Stomach (tissue), 9 donors: ENCODE results near the gene PITRM1. TPM values are rescaled to one million over a fixed set of nuclear protein-coding genes. Genes with fewer than 3 reads are reported as not detected.
A peak's percentile ranks its signal among the peaks of the same experiment; 100 is the strongest.

Experiments
- DNase-seq, 2 donors: peaks; one replicate each; pipeline versions ENCODE4 v3.0.0 to v3.0.0-alpha.2; 2013 to 2019
- H3K27ac ChIP-seq, 5 donors: fragments of 200-600 bp in 4 of 5; sonication (generic) in 4 of 5; one replicate each; pipeline ENCODE4 v1.5.1; 2013 to 2019; ENCODE audit warnings: mild to moderate bottlenecking in 1 of 5, moderate library complexity in 1 of 5
- H3K27me3 ChIP-seq, 3 donors: fragments of 200-600 bp; sonication (generic); one replicate each; pipeline ENCODE4 v1.5.1; 2017 to 2019; ENCODE audit warnings: mixed run types in 1 of 3
- H3K36me3 ChIP-seq, 4 donors: fragments of 200-600 bp; sonication (generic); 1 replicate in 3 of 4; 2 replicates in 1 of 4; pipeline ENCODE4 v1.5.1; 2016 to 2019
- H3K4me1 ChIP-seq, 4 donors: fragments of 200-600 bp; sonication (generic); one replicate each; pipeline ENCODE4 v1.5.1; 2016 to 2019
- H3K4me3 ChIP-seq, 4 donors: fragments of 200-600 bp; sonication (generic) in 3 of 4; one replicate each; pipeline ENCODE4 v1.5.1; 2016 to 2019; ENCODE audit warnings: mild to moderate bottlenecking in 1 of 4
- H3K9me3 ChIP-seq, 4 donors: fragments of 200-600 bp; sonication (generic); one replicate each; pipeline ENCODE4 v1.5.1; 2016 to 2019
- EP300 ChIP-seq: sonication (generic); formaldehyde crosslinking; IDR thresholded peaks from one replicate; pipeline ENCODE4 v1.6.1; 2017; ENCODE audit warnings: antibody characterized with exemption
- POLR2A ChIP-seq, 4 donors: fragments of 450-650 bp; IDR thresholded peaks; one replicate each; pipeline ENCODE4 v1.6.1; 2016; ENCODE audit warnings: antibody characterized with exemption in 4 of 4, control low read depth in 2 of 4, mild to moderate bottlenecking in 1 of 4, moderate library complexity in 1 of 4
- POLR2AphosphoS5 ChIP-seq, 3 donors: sonication (generic); formaldehyde crosslinking; IDR thresholded peaks; one replicate each; pipeline ENCODE4 v1.6.1; 2016; ENCODE audit warnings: antibody characterized with exemption in 3 of 3
- WGBS, 5 donors: extraction: QIAGEN DNeasy Blood & Tissue Kit in 3 of 5; methylation state at CpG; one replicate each; pipeline versions ENCODE4 v1.1.5 to v1.1.7; 2013 to 2018; 5-methylcytosine and 5-hydroxymethylcytosine counted together
- intact Hi-C: fragments of 100-400 bp; cut with DNase I; formaldehyde crosslinking; loops from one replicate; pipeline ENCODE4 v1.15.1; 2023; ENCODE audit warnings: low total_unique reads
- polyA plus RNA-seq, 3 donors: library from polyadenylated mRNA; stranded (reverse); fragments of 200-250 nt; gene quantifications; one replicate each; pipeline ENCODE4 v1.2.3, GENCODE V29; 2013
- total RNA-seq, 5 donors: library from RNA; depleted of rRNA; stranded (reverse); fragments of >200 nt; gene quantifications; one replicate each; pipeline versions ENCODE4 v1.1.0 to v1.2.3, GENCODE V29; 2014 to 2016
- TF ChIP-seq, protein P1 (sequence below), 7 experiments: fragments of 450-650 bp in 4 of 7; fragments of 200-600 bp in 3 of 7; sonication (generic) in 3 of 7; IDR thresholded peaks; one replicate each; pipeline ENCODE4 v1.5.1; 2016 to 2019; ENCODE audit warnings: antibody characterized with exemption in 7 of 7, control low read depth in 2 of 7, mild to moderate bottlenecking in 1 of 7
- donor health status: healthy with polysubstance abuse.
- donor health status: Bipolar disorder and iron deficiency.
- donor health status: healthy.

The PITRM1 gene
- total and polyA plus RNA-seq, 8 donors, result 32.3 to 95.1 (median 57.1) TPM

DNA sequence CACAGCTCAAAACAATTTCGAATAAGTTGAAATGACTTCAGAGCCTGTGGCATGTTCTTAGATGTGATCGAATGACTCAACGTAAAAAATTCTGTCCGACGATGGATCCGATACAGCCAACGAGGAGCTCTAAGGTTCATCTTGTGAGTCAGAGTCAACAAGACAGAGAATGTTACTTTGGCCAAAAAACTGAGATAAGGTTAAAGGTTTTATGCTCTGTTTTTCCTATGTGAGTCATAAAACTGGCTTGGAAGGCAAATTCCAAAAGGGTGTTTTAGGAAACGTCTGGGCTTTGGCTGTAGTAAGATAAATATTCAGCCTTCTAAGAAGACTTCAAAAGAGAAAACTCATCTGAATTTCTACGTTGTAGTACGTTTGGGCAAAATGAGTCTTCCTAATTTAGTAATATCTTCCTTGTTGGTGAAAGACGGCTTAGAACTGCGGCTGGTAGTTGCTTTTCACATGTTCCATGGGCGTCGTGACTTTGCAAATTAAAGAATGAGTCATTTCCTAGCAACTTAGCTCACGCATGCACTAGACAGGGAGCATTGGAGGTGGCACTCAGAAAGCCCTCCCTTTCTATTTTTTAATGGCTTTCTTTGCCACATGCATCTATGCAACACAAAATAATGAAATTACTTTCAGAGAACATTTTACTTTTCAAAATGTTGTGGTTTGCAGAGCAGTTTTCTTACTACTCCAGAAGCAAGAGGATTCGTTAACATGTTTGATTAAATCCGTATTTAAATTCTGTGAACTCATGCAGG, 77.0 kb downstream of the PITRM1 start:
- Histone ChIP-seq H3K36me3 (peaks cover 0 to 14% (median 13%) of the 10 kb centered on the region in 4 donors), H3K27ac (peak overlapping the region in 4 of 5 donors; percentile 62 to 79 (median 73)), H3K4me1 (peaks cover 7 to 51% (median 32%) of the 10 kb centered on the region in 4 donors), H3K9me3 (no peaks in the 10 kb centered on the region), H3K4me3 (no peak overlapping the region), H3K27me3 (no peaks in the 10 kb centered on the region)
- DNase-seq, result peak in 1 of 2 donors; percentile 83
- TF ChIP-seq, protein P1, sequence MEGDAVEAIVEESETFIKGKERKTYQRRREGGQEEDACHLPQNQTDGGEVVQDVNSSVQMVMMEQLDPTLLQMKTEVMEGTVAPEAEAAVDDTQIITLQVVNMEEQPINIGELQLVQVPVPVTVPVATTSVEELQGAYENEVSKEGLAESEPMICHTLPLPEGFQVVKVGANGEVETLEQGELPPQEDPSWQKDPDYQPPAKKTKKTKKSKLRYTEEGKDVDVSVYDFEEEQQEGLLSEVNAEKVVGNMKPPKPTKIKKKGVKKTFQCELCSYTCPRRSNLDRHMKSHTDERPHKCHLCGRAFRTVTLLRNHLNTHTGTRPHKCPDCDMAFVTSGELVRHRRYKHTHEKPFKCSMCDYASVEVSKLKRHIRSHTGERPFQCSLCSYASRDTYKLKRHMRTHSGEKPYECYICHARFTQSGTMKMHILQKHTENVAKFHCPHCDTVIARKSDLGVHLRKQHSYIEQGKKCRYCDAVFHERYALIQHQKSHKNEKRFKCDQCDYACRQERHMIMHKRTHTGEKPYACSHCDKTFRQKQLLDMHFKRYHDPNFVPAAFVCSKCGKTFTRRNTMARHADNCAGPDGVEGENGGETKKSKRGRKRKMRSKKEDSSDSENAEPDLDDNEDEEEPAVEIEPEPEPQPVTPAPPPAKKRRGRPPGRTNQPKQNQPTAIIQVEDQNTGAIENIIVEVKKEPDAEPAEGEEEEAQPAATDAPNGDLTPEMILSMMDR (IDR thresholded peaks at IDR 0.05), result no peak
- TF ChIP-seq POLR2AphosphoS5 (IDR thresholded peaks at IDR 0.05) (peak; percentile 58 to 93 (median 68)), POLR2A (IDR thresholded peaks at IDR 0.05) (no peak), EP300 (peak; percentile 59)
- WGBS, 5 donors, result 9 to 20% (median 16%) methylated on average over 17 of the region's 17 CpGs
- intact Hi-C loops, result no loop called here

DNA sequence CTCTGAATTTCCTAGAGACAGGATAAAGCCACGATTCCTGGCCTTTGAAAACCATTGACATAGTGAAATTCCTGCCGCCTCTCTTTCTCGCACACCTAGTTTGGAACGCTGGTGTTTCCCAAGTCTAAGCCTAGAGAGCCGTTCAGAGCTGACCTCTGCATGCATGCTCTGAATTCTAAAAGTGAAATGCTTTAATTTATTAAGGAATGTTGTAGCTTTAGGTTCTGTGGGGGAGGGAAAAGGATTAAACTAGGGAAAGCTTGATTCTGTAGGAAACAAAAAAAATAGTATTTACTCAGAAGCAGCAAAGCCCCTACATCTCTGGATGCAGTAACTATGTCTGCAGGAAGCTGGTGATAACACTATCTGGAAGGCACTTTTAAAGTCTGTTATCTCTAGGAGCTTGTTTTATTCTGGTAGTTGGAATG, 78.0 kb downstream of the PITRM1 start:
- TF ChIP-seq, protein P1 (IDR thresholded peaks at IDR 0.05), result no peak
- TF ChIP-seq POLR2A (IDR thresholded peaks at IDR 0.05), result no peak
- no peak for TF ChIP-seq EP300
- no peak for TF ChIP-seq POLR2AphosphoS5 (IDR thresholded peaks at IDR 0.05)
- no peak for DNase-seq

DNA sequence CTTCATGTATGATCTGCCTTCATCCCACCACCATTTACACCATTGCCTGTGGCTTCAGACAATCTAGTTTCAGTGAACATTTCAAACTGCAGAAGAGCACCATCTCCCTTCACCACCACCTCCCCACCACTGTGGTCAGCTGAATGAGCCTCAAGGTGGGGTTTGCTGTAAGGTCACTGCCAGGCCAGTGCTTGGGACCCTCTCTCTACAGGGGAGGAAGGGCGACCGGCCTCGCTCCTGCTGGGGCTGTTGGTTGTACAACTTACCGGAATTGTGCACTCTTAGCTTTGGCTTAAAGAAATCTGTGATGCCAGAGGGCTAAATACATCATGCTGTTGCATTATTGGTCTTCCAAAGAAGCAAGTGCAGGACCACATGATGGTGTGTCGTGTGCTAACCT, 78.6 kb downstream of the PITRM1 start:
- WGBS, 5 donors, result 92 to 98% (median 96%) methylated on average over 5 of the region's 5 CpGs
- no peaks in the 10 kb centered on the region for H3K27me3 ChIP-seq
- no peak for DNase-seq
- peaks cover 7 to 57% (median 37%) of the 10 kb centered on the region in 4 donors for H3K4me1 ChIP-seq
- peak overlapping the region in 2 of 5 donors; percentile 76 to 79 for H3K27ac ChIP-seq
- intact Hi-C loops, result no loop called here
- peaks cover 0 to 1% (median 0%) of the 10 kb centered on the region in 4 donors for H3K36me3 ChIP-seq
- TF ChIP-seq, protein P1 (IDR thresholded peaks at IDR 0.05), result no peak
- TF ChIP-seq POLR2A (IDR thresholded peaks at IDR 0.05) (no peak), EP300 (no peak)
- no peaks in the 10 kb centered on the region for H3K9me3 ChIP-seq
- no peak overlapping the region for H3K4me3 ChIP-seq

More for the DNA sequence above, 78.0 kb downstream of the PITRM1 start:
- no peak overlapping the region for H3K4me3 ChIP-seq
- intact Hi-C loops, result no loop called here
- no peaks in the 10 kb centered on the region for H3K9me3 ChIP-seq
- peak overlapping the region in 4 of 5 donors; percentile 62 to 79 (median 73) for H3K27ac ChIP-seq
- H3K27me3 ChIP-seq, result no peaks in the 10 kb centered on the region
- WGBS, 5 donors, result 71 to 89% (median 80%) methylated on average over 5 of the region's 5 CpGs
- H3K4me1 ChIP-seq, result peaks cover 7 to 57% (median 37%) of the 10 kb centered on the region in 4 donors
- H3K36me3 ChIP-seq, result peaks cover 0 to 8% (median 3%) of the 10 kb centered on the region in 4 donors

DNA sequence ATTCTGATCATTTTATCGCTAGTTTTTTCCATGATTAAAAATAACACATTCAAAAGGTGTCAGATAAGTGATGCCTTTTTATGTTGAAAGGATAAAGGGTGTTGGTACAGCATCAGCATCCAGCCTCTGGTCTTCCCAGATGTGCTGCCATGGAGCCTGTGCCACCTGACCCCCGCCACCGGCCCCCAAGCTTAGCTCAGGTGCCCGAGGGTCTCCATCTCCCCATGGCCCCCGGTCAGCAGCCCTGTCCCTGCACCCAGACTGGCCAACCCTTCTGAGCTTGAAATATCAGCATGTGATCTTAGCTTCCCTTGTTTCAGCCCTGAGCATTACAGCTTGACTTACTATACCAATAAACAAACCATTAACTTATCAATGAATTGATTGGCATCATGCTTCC, 80.7 kb downstream of the PITRM1 start:
- TF ChIP-seq POLR2A (IDR thresholded peaks at IDR 0.05), result no peak
- no peak for TF ChIP-seq POLR2AphosphoS5 (IDR thresholded peaks at IDR 0.05)
- no peak for TF ChIP-seq EP300
- TF ChIP-seq, protein P1 (IDR thresholded peaks at IDR 0.05), result no peak
- WGBS, 5 donors, result 73 to 90% (median 88%) methylated on average over 5 of the region's 5 CpGs
- H3K27me3 ChIP-seq, result no peaks in the 10 kb centered on the region
- H3K36me3 ChIP-seq, result peaks cover 0 to under 1% (median 0%) of the 10 kb centered on the region in 4 donors
- no peaks in the 10 kb centered on the region for H3K9me3 ChIP-seq
- no peak for DNase-seq
- H3K27ac ChIP-seq, result peak overlapping the region in 3 of 5 donors; percentile 71 to 73 (median 72)
- H3K4me3 ChIP-seq, result no peak overlapping the region
- peaks cover 7 to 53% (median 37%) of the 10 kb centered on the region in 4 donors for H3K4me1 ChIP-seq
- intact Hi-C loops, result no loop called here
